ENCODE measurements around the gene PLB1.

- TF ChIP-seq CTCF (IDR thresholded peaks at IDR 0.05; ENCODE audit: borderline replicate concordance, extremely low read depth, low read length, poor library complexity, severe bottlenecking) (no peak), EZH2 (IDR thresholded peaks at IDR 0.05; ENCODE audit: borderline replicate concordance, low read depth, low read length, severe bottlenecking) (no peak)
Measured at GRCh38 chr2:28631514-28632206, 135.8 kb downstream of the PLB1 start.

All from DND-41 (cell line).